PC-9 (cell line): ENCODE results near the gene TXNDC2.

ENCODE experiments used
- EZH2 ChIP-seq: fragments of 200-600 bp; sonication (generic); IDR thresholded peaks from 2 replicates; pipeline ENCODE4 v1.8.0; 2017; ENCODE audit warnings: antibody characterized with exemption, low read depth
- TF ChIP-seq, protein P1 (sequence below): fragments of 200-600 bp; sonication (generic); conservative IDR thresholded peaks from 2 replicates; pipeline ENCODE4 v1.6.1; 2017; ENCODE audit warnings: mixed run types, antibody characterized with exemption, mild to moderate bottlenecking, moderate library complexity

- TF ChIP-seq, protein P1, sequence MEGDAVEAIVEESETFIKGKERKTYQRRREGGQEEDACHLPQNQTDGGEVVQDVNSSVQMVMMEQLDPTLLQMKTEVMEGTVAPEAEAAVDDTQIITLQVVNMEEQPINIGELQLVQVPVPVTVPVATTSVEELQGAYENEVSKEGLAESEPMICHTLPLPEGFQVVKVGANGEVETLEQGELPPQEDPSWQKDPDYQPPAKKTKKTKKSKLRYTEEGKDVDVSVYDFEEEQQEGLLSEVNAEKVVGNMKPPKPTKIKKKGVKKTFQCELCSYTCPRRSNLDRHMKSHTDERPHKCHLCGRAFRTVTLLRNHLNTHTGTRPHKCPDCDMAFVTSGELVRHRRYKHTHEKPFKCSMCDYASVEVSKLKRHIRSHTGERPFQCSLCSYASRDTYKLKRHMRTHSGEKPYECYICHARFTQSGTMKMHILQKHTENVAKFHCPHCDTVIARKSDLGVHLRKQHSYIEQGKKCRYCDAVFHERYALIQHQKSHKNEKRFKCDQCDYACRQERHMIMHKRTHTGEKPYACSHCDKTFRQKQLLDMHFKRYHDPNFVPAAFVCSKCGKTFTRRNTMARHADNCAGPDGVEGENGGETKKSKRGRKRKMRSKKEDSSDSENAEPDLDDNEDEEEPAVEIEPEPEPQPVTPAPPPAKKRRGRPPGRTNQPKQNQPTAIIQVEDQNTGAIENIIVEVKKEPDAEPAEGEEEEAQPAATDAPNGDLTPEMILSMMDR, result no peak
- TF ChIP-seq EZH2, result no peak
These were observed 7.0 kb upstream of the TXNDC2 start for GRCh38 chr18:9878783-9879242.
